DND-41 (cell line): ENCODE results near the gene XPO4.
"Not testable (repeated sequence)": the region's sequence is repeated elsewhere in the genome, so short reads cannot be mapped to it uniquely, and the experiment has no call there.

Experiments used
- EZH2 ChIP-seq: IDR thresholded peaks from 3 replicates; pipeline ENCODE4 v1.6.1; 2012; ENCODE audit warnings: borderline replicate concordance, low read depth, mild to moderate bottlenecking, moderate library complexity, low read length, inconsistent platforms; ENCODE audit not compliant: severe bottlenecking
- TF ChIP-seq, protein P1 (sequence below): IDR thresholded peaks from 2 replicates; pipeline ENCODE4 v1.5.1; 2012; ENCODE audit warnings: borderline replicate concordance, low read length, moderate library complexity, mild to moderate bottlenecking; ENCODE audit not compliant: poor library complexity, severe bottlenecking; ENCODE audit errors: extremely low read depth

DNA sequence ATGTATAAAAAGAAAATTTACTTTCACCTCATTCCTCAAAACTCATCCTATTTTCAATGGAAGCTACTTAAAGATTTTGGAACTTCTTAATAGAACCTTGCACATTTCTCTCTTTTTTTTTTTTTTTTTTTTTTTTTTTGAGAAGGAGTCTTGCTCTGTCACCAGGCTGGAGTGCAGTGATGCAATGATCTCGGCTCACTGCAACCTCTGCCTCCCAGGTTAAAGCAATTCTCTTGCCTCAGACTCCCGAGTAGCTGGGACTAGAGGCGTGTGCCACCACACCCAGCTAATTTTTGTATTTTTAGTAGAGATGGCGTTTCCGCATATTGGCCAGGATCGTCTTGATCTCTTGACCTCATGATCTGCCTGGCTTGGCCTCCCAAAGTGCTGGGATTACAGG is 40.9 kb downstream of the XPO4 start:
- not testable (repeated sequence) for TF ChIP-seq EZH2
- TF ChIP-seq, protein P1, sequence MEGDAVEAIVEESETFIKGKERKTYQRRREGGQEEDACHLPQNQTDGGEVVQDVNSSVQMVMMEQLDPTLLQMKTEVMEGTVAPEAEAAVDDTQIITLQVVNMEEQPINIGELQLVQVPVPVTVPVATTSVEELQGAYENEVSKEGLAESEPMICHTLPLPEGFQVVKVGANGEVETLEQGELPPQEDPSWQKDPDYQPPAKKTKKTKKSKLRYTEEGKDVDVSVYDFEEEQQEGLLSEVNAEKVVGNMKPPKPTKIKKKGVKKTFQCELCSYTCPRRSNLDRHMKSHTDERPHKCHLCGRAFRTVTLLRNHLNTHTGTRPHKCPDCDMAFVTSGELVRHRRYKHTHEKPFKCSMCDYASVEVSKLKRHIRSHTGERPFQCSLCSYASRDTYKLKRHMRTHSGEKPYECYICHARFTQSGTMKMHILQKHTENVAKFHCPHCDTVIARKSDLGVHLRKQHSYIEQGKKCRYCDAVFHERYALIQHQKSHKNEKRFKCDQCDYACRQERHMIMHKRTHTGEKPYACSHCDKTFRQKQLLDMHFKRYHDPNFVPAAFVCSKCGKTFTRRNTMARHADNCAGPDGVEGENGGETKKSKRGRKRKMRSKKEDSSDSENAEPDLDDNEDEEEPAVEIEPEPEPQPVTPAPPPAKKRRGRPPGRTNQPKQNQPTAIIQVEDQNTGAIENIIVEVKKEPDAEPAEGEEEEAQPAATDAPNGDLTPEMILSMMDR = not testable (repeated sequence)
